ENCODE results near the gene CSTF1. TPM values are rescaled to one million over a fixed set of nuclear protein-coding genes. Genes with fewer than 3 reads are reported as not detected.

Gene CSTF1
- total and polyA plus RNA-seq, 2 donors (not counting 3 experiments of a cell fraction or from before 2014, with no cell fraction given): 39.6 to 49.3 TPM

GRCh38 chr20:56422076-56422823, 29.8 kb downstream of the CSTF1 start:
- Histone ChIP-seq H3K9ac (replicated peaks; ENCODE audit: extremely low read depth, insufficient read depth, low read length) (no peak overlapping the region), H3K27me3 (ENCODE audit: control insufficient read depth in 2 of 2, insufficient read depth in 2 of 2, low read length in 2 of 2) (peaks cover 22 to 25% of the 10 kb centered on the region in 2 experiments), H3K79me2 (ENCODE audit: control insufficient read depth, insufficient read depth, low read length) (no peaks in the 10 kb centered on the region), H3K4me3 (replicated peaks in 1 of 3; ENCODE audit: insufficient read depth in 1 of 3, low read depth in 1 of 3, low read length in 3 of 3) (no peak overlapping the region), H3K9me3 (replicated peaks; ENCODE audit: control insufficient read depth, insufficient read depth, low read length) (no peaks in the 10 kb centered on the region), H3K9me1 (replicated peaks; ENCODE audit: control insufficient read depth, extremely low read depth, insufficient read depth, low read length) (no peaks in the 10 kb centered on the region), H3K4me1 (ENCODE audit: control insufficient read depth, extremely low read depth, insufficient read depth, low read length) (peaks cover 42% of the 10 kb centered on the region), H3K36me3 (ENCODE audit: control insufficient read depth in 2 of 2, extremely low read depth in 1 of 2, insufficient read depth in 2 of 2, low read length in 2 of 2) (no peaks in the 10 kb centered on the region), H4K20me1 (replicated peaks; ENCODE audit: control insufficient read depth, extremely low read depth, insufficient read depth, low read length) (no peaks in the 10 kb centered on the region), H2AFZ (ENCODE audit: low read depth, low read length) (no peak overlapping the region), H3K4me2 (ENCODE audit: insufficient read depth, low read length) (peak overlapping the region; percentile 41), H3K27ac (ENCODE audit: insufficient read depth, low read depth, low read length) (no peak overlapping the region)
- ChIA-PET CTCF (interaction anchor here (0.8 to 1.5 kb wide), 6 partner anchors 10 to 128 kb away, joined by 3 to 5 read pairs (median 4); partner anchors contain the start of genes AURKA, CASS4 and CSTF1), POLR2A (no interaction called here)
- DNase-seq (ENCODE audit: low read depth, low spot score): peak; percentile 93
- intact Hi-C loops (cut with micrococcal nuclease): loop anchor here (1.0 to 2.0 kb wide), 3 partner anchors 21 to 46 kb away; partner anchors contain the start of genes AURKA, CSTF1 and RTF2
- TF ChIP-seq JUN (IDR thresholded peaks at IDR 0.05; ENCODE audit: borderline replicate concordance, insufficient read depth, insufficient read length, low read depth) (peak; percentile 46), MAX (IDR thresholded peaks at IDR 0.05; ENCODE audit: insufficient read depth, insufficient read length) (no peak), MYC (IDR thresholded peaks at IDR 0.05; ENCODE audit: low read depth, low read length) (no peak), FOS (IDR thresholded peaks at IDR 0.05; ENCODE audit: borderline replicate concordance, insufficient read depth, low read length) (peak; percentile 77), POLR2AphosphoS5 (IDR thresholded peaks at IDR 0.05; ENCODE audit: insufficient read depth, low read depth, low read length) (peak; percentile 73), EZH2 (IDR thresholded peaks at IDR 0.05; ENCODE audit: borderline replicate concordance, low read depth, low read length, severe bottlenecking) (no peak), GATA2 (IDR thresholded peaks at IDR 0.05; ENCODE audit: insufficient read depth, insufficient read length, low read depth, low read length) (peak; percentile 81), POLR2A (IDR thresholded peaks at IDR 0.05; ENCODE audit: low read depth, low read length) (peak; percentile 43)
- TF ChIP-seq, protein P1, sequence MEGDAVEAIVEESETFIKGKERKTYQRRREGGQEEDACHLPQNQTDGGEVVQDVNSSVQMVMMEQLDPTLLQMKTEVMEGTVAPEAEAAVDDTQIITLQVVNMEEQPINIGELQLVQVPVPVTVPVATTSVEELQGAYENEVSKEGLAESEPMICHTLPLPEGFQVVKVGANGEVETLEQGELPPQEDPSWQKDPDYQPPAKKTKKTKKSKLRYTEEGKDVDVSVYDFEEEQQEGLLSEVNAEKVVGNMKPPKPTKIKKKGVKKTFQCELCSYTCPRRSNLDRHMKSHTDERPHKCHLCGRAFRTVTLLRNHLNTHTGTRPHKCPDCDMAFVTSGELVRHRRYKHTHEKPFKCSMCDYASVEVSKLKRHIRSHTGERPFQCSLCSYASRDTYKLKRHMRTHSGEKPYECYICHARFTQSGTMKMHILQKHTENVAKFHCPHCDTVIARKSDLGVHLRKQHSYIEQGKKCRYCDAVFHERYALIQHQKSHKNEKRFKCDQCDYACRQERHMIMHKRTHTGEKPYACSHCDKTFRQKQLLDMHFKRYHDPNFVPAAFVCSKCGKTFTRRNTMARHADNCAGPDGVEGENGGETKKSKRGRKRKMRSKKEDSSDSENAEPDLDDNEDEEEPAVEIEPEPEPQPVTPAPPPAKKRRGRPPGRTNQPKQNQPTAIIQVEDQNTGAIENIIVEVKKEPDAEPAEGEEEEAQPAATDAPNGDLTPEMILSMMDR (IDR thresholded peaks at IDR 0.05; ENCODE audit: extremely low read depth in 1 of 2, insufficient read depth in 1 of 2, low read depth in 1 of 2, low read length in 2 of 2): no peak
- FAIRE-seq: peak; percentile 98
- dilution Hi-C loops (cut with MboI; ENCODE audit: extremely low pct_ligation_motif_present, low sequenced_read_pairs): no loop called here
- BruUV-seq (replicated peaks): no TSS peak
